Vagina (tissue), 2 donors: Measurements from ENCODE around the gene GALNT2. TPM values are rescaled to one million over a fixed set of nuclear protein-coding genes. Genes with fewer than 3 reads are reported as not detected.

Source experiments
- DNase-seq, 2 donors: peaks; one replicate each; pipeline ENCODE4 v3.0.0-alpha.2; 2017; ENCODE audit errors: extremely low spot score in 2 of 2
- H3K27ac ChIP-seq: fragments of 200-600 bp; sonication (generic); one replicate; pipeline ENCODE4 v1.5.1; 2019
- H3K27me3 ChIP-seq: fragments of 200-600 bp; sonication (generic); one replicate; pipeline ENCODE4 v1.5.1; 2019
- H3K36me3 ChIP-seq, 2 donors: fragments of 200-600 bp; sonication (generic); one replicate each; pipeline ENCODE4 v1.5.1; 2017 to 2019
- H3K4me1 ChIP-seq: fragments of 200-600 bp; sonication (generic); one replicate; pipeline ENCODE4 v1.5.1; 2019
- H3K4me3 ChIP-seq, 2 donors: fragments of 200-600 bp; sonication (generic); 1 replicate in 1 of 2; 2 replicates in 1 of 2; pipeline ENCODE4 v1.5.1; 2016 to 2019
- H3K9me3 ChIP-seq: fragments of 200-600 bp; sonication (generic); one replicate; pipeline ENCODE4 v1.5.1; 2019
- POLR2A ChIP-seq, 2 donors: fragments of 450-650 bp; IDR thresholded peaks; one replicate each; pipeline ENCODE4 v1.6.1; 2017; ENCODE audit warnings: antibody characterized with exemption in 2 of 2, mild to moderate bottlenecking in 2 of 2, moderate library complexity in 2 of 2
- POLR2AphosphoS5 ChIP-seq, 2 donors: sonication (generic); formaldehyde crosslinking; IDR thresholded peaks; one replicate each; pipeline ENCODE4 v1.9.0; 2017; ENCODE audit warnings: antibody characterized with exemption in 2 of 2, mild to moderate bottlenecking in 2 of 2, low read depth in 1 of 2; ENCODE audit not compliant: insufficient read depth in 1 of 2
- intact Hi-C: fragments of 100-400 bp; cut with DNase I; formaldehyde crosslinking; loops from one replicate; pipeline ENCODE4 v1.15.1; 2023
- total RNA-seq: library from RNA; depleted of rRNA; stranded (reverse); fragments of >200 nt; gene quantifications from one replicate; pipeline ENCODE4 v1.2.3, GENCODE V29; 2016
- TF ChIP-seq, protein P1 (sequence below), 3 experiments: fragments of 450-650 bp in 2 of 3; fragments of 200-600 bp in 1 of 3; sonication (generic) in 1 of 3; IDR thresholded peaks; one replicate each; pipeline ENCODE4 v1.5.1; 2017 to 2019; ENCODE audit warnings: antibody characterized with exemption in 3 of 3, mild to moderate bottlenecking in 2 of 3, moderate library complexity in 2 of 3

Gene GALNT2
- total RNA-seq, 1 donor from 2014 or later: 51.6 TPM

DNA sequence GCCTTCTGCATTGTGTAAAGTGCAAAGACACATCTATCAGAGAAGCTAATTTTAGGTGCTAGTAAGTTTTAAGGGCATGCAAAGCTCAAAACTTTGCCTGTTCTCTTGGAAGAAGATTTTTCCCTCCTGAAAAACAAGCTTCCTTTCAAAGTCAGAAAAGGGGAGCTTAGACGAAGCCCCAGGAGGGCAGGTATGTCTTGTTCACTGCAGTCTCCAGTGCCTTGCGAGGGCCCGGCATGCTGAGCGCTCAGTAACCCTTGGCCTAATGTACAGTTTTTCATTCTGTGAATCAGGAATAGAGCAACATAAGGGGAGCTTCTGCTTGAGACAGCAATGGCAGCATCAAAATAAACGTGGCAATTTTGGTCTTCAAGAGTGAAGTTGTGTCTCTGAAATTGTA, 35.0 kb downstream of the GALNT2 start:
- no peak overlapping the region for H3K4me3 ChIP-seq
- H3K4me1 ChIP-seq: peaks cover 32% of the 10 kb centered on the region
- H3K27ac ChIP-seq: no peak overlapping the region
- no peaks in the 10 kb centered on the region for H3K36me3 ChIP-seq
- TF ChIP-seq, protein P1, sequence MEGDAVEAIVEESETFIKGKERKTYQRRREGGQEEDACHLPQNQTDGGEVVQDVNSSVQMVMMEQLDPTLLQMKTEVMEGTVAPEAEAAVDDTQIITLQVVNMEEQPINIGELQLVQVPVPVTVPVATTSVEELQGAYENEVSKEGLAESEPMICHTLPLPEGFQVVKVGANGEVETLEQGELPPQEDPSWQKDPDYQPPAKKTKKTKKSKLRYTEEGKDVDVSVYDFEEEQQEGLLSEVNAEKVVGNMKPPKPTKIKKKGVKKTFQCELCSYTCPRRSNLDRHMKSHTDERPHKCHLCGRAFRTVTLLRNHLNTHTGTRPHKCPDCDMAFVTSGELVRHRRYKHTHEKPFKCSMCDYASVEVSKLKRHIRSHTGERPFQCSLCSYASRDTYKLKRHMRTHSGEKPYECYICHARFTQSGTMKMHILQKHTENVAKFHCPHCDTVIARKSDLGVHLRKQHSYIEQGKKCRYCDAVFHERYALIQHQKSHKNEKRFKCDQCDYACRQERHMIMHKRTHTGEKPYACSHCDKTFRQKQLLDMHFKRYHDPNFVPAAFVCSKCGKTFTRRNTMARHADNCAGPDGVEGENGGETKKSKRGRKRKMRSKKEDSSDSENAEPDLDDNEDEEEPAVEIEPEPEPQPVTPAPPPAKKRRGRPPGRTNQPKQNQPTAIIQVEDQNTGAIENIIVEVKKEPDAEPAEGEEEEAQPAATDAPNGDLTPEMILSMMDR (IDR thresholded peaks at IDR 0.05): no peak
- no peak for TF ChIP-seq POLR2A (IDR thresholded peaks at IDR 0.05)
- no peak for TF ChIP-seq POLR2AphosphoS5 (IDR thresholded peaks at IDR 0.05; ENCODE audit: insufficient read depth in 1 of 2, low read depth in 1 of 2)
- DNase-seq: no peak
- H3K9me3 ChIP-seq: no peaks in the 10 kb centered on the region
- H3K27me3 ChIP-seq: no peaks in the 10 kb centered on the region
- intact Hi-C loops: no loop called here

DNA sequence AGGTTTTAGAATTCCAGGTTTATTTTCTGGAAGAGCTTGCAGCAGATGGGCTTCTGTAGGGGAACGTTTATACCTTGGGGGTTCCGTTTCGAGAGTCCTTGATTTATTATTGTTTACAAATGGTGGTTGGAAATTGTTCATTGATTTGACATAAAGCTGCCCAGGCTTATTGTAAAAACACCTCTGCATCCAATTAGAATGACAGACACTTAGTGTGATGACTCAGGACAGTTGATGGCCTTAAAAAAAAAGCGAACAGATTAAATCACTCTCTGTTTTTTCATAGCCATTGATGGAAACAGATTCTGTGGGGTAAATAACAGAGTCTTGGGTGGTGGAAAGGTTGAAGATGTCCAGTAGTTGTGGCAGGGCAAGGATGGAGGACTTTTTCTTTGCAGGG, 35.4 kb downstream of the GALNT2 start:
- no peak for DNase-seq
- Histone ChIP-seq H3K27ac (no peak overlapping the region), H3K4me3 (no peak overlapping the region), H3K36me3 (no peaks in the 10 kb centered on the region), H3K27me3 (no peaks in the 10 kb centered on the region), H3K9me3 (no peaks in the 10 kb centered on the region), H3K4me1 (peaks cover 32% of the 10 kb centered on the region)
- TF ChIP-seq POLR2AphosphoS5 (IDR thresholded peaks at IDR 0.05; ENCODE audit: insufficient read depth in 1 of 2, low read depth in 1 of 2): no peak
- TF ChIP-seq POLR2A (IDR thresholded peaks at IDR 0.05): no peak
- TF ChIP-seq, protein P1 (IDR thresholded peaks at IDR 0.05): no peak
- intact Hi-C loops: no loop called here

DNA sequence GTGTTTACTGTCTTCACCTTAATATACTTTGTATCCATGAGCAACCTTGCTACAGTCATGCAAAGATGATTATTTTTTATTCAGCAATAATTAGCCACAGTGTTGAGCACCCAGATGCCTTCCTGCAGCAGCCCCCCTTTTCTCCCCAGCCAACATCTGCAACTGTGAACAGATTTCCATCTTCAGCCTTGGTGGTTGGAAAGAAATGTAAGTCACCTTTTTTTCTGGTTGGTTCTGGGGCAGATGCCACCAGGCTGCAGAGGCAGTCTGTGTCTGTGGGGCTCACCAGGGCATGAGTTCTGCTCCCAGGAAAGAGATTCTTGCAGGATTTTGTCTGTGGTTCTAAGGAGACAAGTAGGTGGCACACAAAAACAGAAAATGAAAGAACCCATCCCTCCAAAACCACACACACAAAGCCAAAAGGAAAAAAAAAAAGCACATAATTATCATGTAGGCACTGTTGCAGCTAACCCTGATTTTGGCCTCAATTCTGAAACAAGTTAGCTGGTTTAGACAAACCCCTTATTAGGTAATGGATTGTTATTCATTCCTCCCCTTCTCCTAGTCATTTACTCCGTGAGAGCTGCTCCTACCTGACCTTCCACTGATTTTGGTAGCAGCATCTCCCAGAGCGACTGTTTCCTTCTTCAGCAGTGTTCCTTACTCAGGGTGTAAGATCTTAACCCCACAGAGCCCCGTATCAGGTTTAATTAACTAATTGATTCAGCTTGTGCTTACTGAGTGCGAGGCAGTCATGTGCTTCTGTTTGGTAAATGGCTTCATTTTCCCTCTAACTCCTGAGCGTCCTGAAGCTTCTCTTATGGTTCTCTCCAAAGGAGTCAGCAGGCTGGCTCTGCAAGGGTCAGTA, 36.5 kb downstream of the GALNT2 start:
- Histone ChIP-seq H3K27ac (peak overlapping the region; percentile 69), H3K27me3 (no peaks in the 10 kb centered on the region), H3K9me3 (no peaks in the 10 kb centered on the region), H3K36me3 (no peaks in the 10 kb centered on the region), H3K4me1 (peaks cover 32% of the 10 kb centered on the region), H3K4me3 (no peak overlapping the region)
- intact Hi-C loops: no loop called here
- DNase-seq: no peak
- TF ChIP-seq POLR2A (IDR thresholded peaks at IDR 0.05): no peak
- TF ChIP-seq, protein P1 (IDR thresholded peaks at IDR 0.05): no peak
- TF ChIP-seq POLR2AphosphoS5 (IDR thresholded peaks at IDR 0.05; ENCODE audit: insufficient read depth in 1 of 2, low read depth in 1 of 2): no peak

DNA sequence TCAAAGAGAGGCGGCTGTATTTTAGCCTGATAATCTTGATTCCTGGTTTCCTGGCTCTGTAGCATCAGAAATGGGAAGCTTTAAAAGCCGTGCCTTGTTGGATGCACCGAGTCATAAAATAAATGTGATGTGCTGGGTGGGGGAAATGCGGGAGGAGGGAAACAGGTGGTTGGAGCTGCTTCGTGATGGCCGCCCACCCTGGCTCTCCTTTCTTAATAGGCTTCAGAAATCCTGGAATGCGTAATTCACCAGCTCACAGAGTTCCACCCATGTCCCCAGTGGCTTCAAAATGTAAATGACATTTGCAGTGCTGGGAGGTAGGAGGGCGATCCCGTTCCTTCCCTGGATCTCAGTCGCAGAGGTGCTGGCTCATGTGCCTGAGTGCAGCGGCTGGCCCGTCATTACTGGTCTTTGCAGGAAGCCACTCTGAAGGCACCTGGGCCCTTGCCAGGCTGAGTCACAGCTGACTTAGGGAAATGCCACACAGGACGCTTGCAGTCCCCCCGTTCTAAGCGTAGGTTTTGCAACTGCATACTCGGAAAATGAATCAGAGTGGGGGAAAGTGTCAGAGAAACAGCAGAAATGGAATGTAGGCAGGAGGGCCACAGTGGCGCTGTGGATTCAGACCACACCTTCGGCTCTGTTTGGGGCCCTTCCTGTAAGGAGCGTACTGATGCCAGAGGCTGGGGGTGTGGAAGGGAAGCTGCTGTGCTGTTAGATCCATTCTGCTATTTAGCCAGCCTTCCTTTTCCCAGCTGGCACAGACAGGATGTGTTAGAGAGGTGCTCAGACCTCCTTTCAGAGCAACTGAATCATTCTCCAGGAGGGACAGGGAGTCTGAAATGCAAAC, 37.6 kb downstream of the GALNT2 start:
- H3K27ac ChIP-seq: peak overlapping the region; percentile 69
- TF ChIP-seq POLR2AphosphoS5 (IDR thresholded peaks at IDR 0.05; ENCODE audit: insufficient read depth in 1 of 2, low read depth in 1 of 2): peak; percentile 84 to 87
- TF ChIP-seq, protein P1 (IDR thresholded peaks at IDR 0.05): no peak
- no peak for TF ChIP-seq POLR2A (IDR thresholded peaks at IDR 0.05)
- H3K9me3 ChIP-seq: no peaks in the 10 kb centered on the region
- no peaks in the 10 kb centered on the region for H3K36me3 ChIP-seq
- H3K4me3 ChIP-seq: peak overlapping the region in 1 of 2 donors; percentile 22
- intact Hi-C loops: no loop called here
- DNase-seq: peak in 1 of 2 donors; percentile 98
- H3K4me1 ChIP-seq: peaks cover 32% of the 10 kb centered on the region
- no peaks in the 10 kb centered on the region for H3K27me3 ChIP-seq
